ENCODE measurements around the gene CHAF1A. TPM values are rescaled to one million over a fixed set of nuclear protein-coding genes. Genes with fewer than 3 reads are reported as not detected.

CHAF1A gene
- total RNA-seq, 4 donors from 2014 or later = 9.0 to 25.9 (median 12.6) TPM

DNA sequence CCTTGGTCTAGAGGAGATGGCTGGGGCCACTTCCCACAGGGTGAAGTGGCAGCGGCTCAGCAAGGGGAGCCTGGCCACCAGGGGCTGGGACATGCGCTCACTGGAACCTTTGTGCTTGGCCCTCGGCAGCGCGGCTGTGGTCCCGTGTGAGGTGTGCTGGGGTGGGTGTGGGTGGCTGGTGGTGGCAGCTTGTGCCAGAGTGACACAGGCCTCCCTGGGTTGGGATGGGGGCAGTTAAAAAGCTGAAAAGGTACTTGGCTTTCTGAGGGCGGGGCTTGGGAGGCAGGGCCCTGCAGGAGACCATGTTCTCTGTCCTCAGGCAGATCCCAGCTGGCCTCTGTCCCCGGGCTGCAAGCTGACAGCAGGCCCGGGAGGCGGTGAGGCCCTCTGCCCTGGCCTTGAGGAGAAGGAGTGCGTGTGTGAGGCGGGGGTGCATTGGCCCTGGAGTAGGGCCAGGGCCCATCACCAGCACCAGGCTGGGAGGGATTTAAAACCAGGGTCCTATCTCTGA is 41.7 kb upstream of the CHAF1A start:
- TF ChIP-seq POLR2A (IDR thresholded peaks at IDR 0.05) = no peak
- TF ChIP-seq, protein P1, sequence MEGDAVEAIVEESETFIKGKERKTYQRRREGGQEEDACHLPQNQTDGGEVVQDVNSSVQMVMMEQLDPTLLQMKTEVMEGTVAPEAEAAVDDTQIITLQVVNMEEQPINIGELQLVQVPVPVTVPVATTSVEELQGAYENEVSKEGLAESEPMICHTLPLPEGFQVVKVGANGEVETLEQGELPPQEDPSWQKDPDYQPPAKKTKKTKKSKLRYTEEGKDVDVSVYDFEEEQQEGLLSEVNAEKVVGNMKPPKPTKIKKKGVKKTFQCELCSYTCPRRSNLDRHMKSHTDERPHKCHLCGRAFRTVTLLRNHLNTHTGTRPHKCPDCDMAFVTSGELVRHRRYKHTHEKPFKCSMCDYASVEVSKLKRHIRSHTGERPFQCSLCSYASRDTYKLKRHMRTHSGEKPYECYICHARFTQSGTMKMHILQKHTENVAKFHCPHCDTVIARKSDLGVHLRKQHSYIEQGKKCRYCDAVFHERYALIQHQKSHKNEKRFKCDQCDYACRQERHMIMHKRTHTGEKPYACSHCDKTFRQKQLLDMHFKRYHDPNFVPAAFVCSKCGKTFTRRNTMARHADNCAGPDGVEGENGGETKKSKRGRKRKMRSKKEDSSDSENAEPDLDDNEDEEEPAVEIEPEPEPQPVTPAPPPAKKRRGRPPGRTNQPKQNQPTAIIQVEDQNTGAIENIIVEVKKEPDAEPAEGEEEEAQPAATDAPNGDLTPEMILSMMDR (IDR thresholded peaks at IDR 0.05) = no peak
- intact Hi-C loops (cut with DNase I; ENCODE audit: low total_unique reads) = no loop called here
- peak in 1 of 2 donors; percentile 83 for DNase-seq (ENCODE audit: low spot score in 2 of 2)
- 68 to 78% methylated on average over 12 of the region's 12 CpGs for WGBS, 2 donors
- no peak overlapping the region for H3K4me3 ChIP-seq (ENCODE audit: low read depth, poor library complexity, severe bottlenecking)

DNA sequence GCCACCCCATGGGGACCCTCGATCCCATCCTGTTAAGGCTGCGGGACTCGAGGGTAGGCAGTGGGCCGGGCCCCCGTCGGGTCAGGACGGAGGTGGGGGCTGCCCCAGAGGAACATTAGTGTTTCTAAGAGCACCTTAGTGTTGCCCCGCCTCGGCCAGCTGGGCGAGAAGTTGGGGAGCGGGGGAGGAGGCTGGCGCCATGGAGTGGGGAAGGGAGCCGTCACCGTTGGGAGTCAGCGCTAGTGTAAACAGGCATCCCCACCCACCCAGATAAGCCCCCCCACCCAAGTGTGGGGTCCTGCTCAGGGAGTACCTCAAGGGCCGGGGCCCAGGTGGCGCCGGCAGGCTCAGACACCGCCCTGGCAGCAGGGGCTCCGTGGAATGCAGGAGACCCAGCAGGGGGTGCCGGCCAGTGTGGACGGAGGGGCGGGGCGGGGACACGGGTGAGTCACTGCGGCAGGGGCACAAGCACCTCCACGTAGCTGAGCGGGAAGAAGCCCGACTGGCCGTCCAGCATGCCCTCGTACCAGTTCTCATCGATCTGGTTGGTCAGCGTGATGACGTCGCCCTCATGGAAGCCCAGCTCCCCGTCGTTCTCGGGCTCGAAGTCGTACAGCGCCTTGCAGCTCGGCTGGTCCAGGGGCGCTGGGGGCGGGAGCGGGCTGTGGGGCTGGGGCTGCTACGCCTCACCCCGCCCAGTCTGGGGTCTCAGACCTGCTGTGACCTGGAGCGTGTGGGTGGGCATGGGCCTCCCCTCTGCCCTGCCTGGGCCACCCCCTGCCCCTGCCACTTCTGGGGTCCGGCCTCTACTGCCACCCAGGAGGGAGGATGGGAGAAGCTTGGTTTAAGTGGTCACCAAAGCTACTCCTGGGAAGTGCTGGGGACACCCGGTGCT is 41.0 kb upstream of the CHAF1A start:
- H3K4me3 ChIP-seq (ENCODE audit: low read depth, poor library complexity, severe bottlenecking) = no peak overlapping the region
- intact Hi-C loops (cut with DNase I; ENCODE audit: low total_unique reads) = no loop called here
- DNase-seq (ENCODE audit: low spot score in 2 of 2) = peak in 1 of 2 donors; percentile 84
- WGBS, 2 donors = 91 to 92% methylated on average over 45 of the region's 50 CpGs
- TF ChIP-seq POLR2A (IDR thresholded peaks at IDR 0.05) = no peak
- TF ChIP-seq, protein P1 (IDR thresholded peaks at IDR 0.05) = no peak

DNA sequence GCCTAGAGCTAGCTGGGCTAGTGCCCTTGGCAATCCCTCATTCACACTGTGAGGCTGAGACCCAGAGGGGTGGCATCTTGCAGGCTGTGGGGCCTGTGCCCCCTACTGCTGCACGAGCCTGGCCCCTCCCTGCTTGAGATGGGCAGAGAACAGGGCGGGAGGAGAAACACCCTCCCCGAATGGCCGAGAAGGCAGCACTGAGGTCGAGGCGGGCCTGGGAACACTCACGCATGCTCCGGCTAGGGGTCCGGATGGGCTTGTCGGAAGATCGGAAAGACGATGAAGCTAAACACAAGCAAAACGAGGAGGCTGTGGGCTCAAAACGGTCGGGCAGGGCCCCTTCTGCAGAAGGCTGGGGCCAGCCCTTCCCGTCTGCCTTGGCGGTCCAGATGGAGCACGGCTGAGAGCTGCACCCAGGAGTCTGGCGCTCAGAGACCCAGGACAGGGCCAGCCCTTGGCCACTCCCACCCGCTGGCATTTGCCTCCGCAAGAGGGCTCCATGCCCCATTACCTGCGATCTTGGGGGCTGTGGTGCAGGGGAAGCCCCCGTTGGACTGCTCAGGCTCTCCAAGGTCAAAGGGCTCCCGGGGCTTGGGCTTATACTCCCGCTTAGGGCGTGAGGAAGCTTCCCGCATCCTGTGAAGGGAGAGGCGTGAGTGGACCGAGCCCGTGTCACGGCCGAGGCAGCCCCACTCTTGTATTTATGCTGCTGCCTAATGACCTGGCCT is 40.2 kb upstream of the CHAF1A start:
- intact Hi-C loops (cut with DNase I; ENCODE audit: low total_unique reads) = no loop called here
- WGBS, 2 donors = 83 to 87% methylated on average over 26 to 31 of the region's 32 CpGs
- TF ChIP-seq POLR2A (IDR thresholded peaks at IDR 0.05) = no peak
- TF ChIP-seq, protein P1 (IDR thresholded peaks at IDR 0.05) = no peak
- H3K4me3 ChIP-seq (ENCODE audit: low read depth, poor library complexity, severe bottlenecking) = no peak overlapping the region
- peak in 1 of 2 donors; percentile 85 for DNase-seq (ENCODE audit: low spot score in 2 of 2)

DNA sequence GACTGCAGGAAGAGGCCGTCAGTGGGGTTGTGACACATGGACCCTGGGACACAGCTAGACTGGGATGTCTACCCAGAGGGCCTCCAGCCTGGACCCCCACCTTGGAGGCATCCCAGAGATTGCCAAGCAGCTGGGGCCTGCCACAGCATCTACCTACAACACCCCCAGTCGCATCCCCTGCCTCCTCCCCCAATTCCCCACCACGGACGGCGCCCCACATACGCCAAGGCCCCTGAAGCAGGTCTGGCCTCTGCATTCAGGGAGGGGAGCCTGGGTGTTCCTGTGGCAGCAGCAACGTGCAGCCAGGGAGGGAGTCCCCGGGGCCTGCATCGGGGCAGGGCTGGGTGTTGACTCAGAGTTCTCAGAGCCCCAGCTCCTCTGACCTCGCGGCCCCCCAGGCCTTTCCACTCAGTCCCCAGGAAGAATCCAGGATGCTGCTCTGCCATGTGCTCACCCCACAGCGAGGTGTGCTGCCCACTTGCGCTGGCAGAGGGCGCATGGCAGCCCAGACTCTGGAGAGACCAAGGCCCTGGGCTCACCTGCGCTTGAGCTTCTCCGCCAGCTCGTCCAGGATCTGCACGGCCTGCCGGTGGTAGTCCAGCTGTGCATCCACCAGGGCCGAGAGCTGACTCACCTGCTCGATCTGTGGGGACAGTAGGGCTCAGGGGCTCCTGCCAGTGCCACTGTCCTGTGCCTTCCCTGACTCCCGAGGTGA is 39.5 kb upstream of the CHAF1A start:
- no peak for TF ChIP-seq POLR2A (IDR thresholded peaks at IDR 0.05)
- TF ChIP-seq, protein P1 (IDR thresholded peaks at IDR 0.05) = no peak
- H3K4me3 ChIP-seq (ENCODE audit: low read depth, poor library complexity, severe bottlenecking) = no peak overlapping the region
- peak in 1 of 2 donors; percentile 83 for DNase-seq (ENCODE audit: low spot score in 2 of 2)
- intact Hi-C loops (cut with DNase I; ENCODE audit: low total_unique reads) = no loop called here
- 81 to 94% methylated on average over 7 to 22 of the region's 22 CpGs for WGBS, 2 donors

DNA sequence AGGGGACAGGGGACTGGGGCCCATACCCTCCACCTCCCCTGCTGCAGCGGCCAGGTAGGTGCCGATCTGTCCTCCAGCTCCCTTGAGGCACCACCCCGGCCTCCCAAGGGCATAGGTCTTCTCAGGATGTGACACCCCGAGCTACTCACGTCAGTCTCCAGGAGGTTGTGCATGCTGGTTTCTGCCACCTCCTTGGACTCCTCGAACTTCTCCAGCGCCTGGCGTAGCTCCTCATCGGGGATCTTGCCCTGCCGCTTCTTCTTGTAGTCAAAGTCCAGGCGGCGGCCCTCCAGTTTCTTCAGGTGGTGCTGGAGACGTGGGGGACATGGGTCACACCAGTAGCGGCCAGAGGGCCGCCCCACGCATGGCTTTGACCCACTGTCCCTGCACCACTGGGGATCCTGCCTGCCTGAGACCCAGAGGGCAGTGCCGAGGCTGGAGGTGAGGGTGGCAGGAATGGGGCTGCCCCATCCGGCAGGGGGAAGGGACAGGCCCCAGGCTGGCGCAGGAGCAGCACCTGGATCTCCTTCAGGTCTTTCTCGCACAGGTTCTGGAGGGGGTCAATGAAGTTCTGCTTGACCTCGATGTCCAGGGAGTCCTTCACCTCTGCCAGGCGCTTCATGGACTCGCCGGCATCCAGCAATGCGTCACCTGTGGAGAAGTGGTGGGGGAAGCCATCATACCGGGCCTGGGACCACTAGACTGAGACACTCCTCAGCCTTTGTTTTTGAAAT is 38.7 kb upstream of the CHAF1A start:
- peak in 1 of 2 donors; percentile 84 for DNase-seq (ENCODE audit: low spot score in 2 of 2)
- intact Hi-C loops (cut with DNase I; ENCODE audit: low total_unique reads) = no loop called here
- H3K4me3 ChIP-seq (ENCODE audit: low read depth, poor library complexity, severe bottlenecking) = no peak overlapping the region
- no peak for TF ChIP-seq POLR2A (IDR thresholded peaks at IDR 0.05)
- TF ChIP-seq, protein P1 (IDR thresholded peaks at IDR 0.05) = no peak
- WGBS, 2 donors = 89 to 94% methylated on average over 23 to 24 of the region's 26 CpGs
